Tibial nerve (tissue), 3 donors: ENCODE results near the gene TMEFF2.

Source experiments
- POLR2A ChIP-seq, 2 donors: fragments of 450-650 bp; IDR thresholded peaks; one replicate each; pipeline ENCODE4 v1.6.1; 2017; ENCODE audit warnings: antibody characterized with exemption in 2 of 2, mild to moderate bottlenecking in 2 of 2, moderate library complexity in 2 of 2
- TF ChIP-seq, protein P1 (sequence below), 5 experiments: fragments of 200-600 bp in 3 of 5; fragments of 450-650 bp in 2 of 5; sonication (generic) in 3 of 5; IDR thresholded peaks; one replicate each; pipeline ENCODE4 v1.5.1; 2016 to 2019; ENCODE audit warnings: antibody characterized with exemption in 5 of 5, mild to moderate bottlenecking in 3 of 5, moderate library complexity in 2 of 5

DNA sequence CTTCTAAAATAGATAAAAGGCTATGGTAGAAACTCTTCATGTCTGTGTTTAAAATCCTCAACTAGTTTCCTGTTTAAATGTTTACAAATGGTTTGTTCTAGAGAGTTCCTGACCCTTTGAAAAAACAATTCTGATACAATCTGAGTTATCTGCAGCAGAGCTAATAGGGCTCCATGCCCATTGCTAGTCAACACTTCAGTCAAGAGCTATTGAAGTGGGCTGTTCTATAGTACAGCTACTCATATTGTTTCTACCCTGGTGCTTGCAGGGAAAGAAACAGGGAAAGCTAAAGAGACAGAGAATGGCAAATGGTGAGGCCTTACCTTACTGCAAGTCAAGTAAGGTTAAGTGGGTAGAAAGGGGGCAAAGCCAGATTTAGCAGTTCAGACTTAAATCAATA is 235.5 kb downstream of the TMEFF2 start:
- TF ChIP-seq, protein P1, sequence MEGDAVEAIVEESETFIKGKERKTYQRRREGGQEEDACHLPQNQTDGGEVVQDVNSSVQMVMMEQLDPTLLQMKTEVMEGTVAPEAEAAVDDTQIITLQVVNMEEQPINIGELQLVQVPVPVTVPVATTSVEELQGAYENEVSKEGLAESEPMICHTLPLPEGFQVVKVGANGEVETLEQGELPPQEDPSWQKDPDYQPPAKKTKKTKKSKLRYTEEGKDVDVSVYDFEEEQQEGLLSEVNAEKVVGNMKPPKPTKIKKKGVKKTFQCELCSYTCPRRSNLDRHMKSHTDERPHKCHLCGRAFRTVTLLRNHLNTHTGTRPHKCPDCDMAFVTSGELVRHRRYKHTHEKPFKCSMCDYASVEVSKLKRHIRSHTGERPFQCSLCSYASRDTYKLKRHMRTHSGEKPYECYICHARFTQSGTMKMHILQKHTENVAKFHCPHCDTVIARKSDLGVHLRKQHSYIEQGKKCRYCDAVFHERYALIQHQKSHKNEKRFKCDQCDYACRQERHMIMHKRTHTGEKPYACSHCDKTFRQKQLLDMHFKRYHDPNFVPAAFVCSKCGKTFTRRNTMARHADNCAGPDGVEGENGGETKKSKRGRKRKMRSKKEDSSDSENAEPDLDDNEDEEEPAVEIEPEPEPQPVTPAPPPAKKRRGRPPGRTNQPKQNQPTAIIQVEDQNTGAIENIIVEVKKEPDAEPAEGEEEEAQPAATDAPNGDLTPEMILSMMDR (IDR thresholded peaks at IDR 0.05) = no peak
- no peak for TF ChIP-seq POLR2A (IDR thresholded peaks at IDR 0.05)
